ENCODE results near the gene CASTOR1. TPM values are rescaled to one million over a fixed set of nuclear protein-coding genes. Genes with fewer than 3 reads are reported as not detected.

CASTOR1 gene
- total and polyA plus RNA-seq, 2 donors (not counting 3 experiments of a cell fraction or from before 2014, with no cell fraction given) = 8.1 to 26.8 TPM

GRCh38 chr22:30277547-30278344 lies 11.6 kb downstream of the CASTOR1 start:
- TF ChIP-seq JUN (IDR thresholded peaks at IDR 0.05; ENCODE audit: borderline replicate concordance, insufficient read depth, insufficient read length, low read depth) = no peak
- peak; percentile 55 for TF ChIP-seq POLR2AphosphoS5 (IDR thresholded peaks at IDR 0.05; ENCODE audit: insufficient read depth, low read depth, low read length)
- TF ChIP-seq FOS (IDR thresholded peaks at IDR 0.05; ENCODE audit: borderline replicate concordance, insufficient read depth, low read length) = peak; percentile 53
- no peaks in the 10 kb centered on the region for H3K9me3 ChIP-seq (replicated peaks; ENCODE audit: control insufficient read depth, insufficient read depth, low read length)
- no peaks in the 10 kb centered on the region for H3K27me3 ChIP-seq (ENCODE audit: control insufficient read depth in 2 of 2, insufficient read depth in 2 of 2, low read length in 2 of 2)
- dilution Hi-C loops (cut with MboI; ENCODE audit: extremely low pct_ligation_motif_present, low sequenced_read_pairs) = no loop called here
- peak overlapping the region; percentile 47 for H3K27ac ChIP-seq (ENCODE audit: insufficient read depth, low read depth, low read length)
- H3K4me2 ChIP-seq (ENCODE audit: insufficient read depth, low read length) = peak overlapping the region; percentile 54
- H3K4me1 ChIP-seq (ENCODE audit: control insufficient read depth, extremely low read depth, insufficient read depth, low read length) = peaks cover 16% of the 10 kb centered on the region
- no peak overlapping the region for H3K4me3 ChIP-seq (replicated peaks in 1 of 3; ENCODE audit: insufficient read depth in 1 of 3, low read depth in 1 of 3, low read length in 3 of 3)
- H4K20me1 ChIP-seq (replicated peaks; ENCODE audit: control insufficient read depth, extremely low read depth, insufficient read depth, low read length) = no peaks in the 10 kb centered on the region
- no peaks in the 10 kb centered on the region for H3K79me2 ChIP-seq (ENCODE audit: control insufficient read depth, insufficient read depth, low read length)
- FAIRE-seq (peak; percentile 96), DNase-seq (ENCODE audit: low read depth, low spot score) (peak; percentile 89)
- peak overlapping the region; percentile 32 for H3K9ac ChIP-seq (replicated peaks; ENCODE audit: extremely low read depth, insufficient read depth, low read length)
- intact Hi-C loops (cut with micrococcal nuclease) = loop anchor here (1.0 kb wide), 1 partner anchor 10 kb away; no protein-coding TSS in a partner anchor
- peak overlapping the region; percentile 95 for H2AFZ ChIP-seq (ENCODE audit: low read depth, low read length)
- no peaks in the 10 kb centered on the region for H3K36me3 ChIP-seq (ENCODE audit: control insufficient read depth in 2 of 2, extremely low read depth in 1 of 2, insufficient read depth in 2 of 2, low read length in 2 of 2)
- ChIA-PET POLR2A (interaction anchor here (1.0 to 1.6 kb wide), 3 partner anchors 10 to 13 kb away, joined by 4 to 6 read pairs (median 4); partner anchors contain the start of gene CASTOR1), CTCF (interaction anchor here (0.7 to 3.9 kb wide), 9 partner anchors 10 to 170 kb away, joined by 3 to 61 read pairs (median 5); partner anchors contain the start of genes CASTOR1 and RNF215)
- H3K9me1 ChIP-seq (replicated peaks; ENCODE audit: control insufficient read depth, extremely low read depth, insufficient read depth, low read length) = no peaks in the 10 kb centered on the region
- no TSS peak for BruUV-seq (replicated peaks)

- ChIA-PET POLR2A (no interaction called here), CTCF (interaction anchor here (0.6 to 3.4 kb wide), 2 partner anchors 12 kb away, joined by 3 to 37 read pairs; no protein-coding TSS in a partner anchor)
- DNase-seq (ENCODE audit: low read depth, low spot score) (no peak), FAIRE-seq (no peak)
- TF ChIP-seq JUN (IDR thresholded peaks at IDR 0.05; ENCODE audit: borderline replicate concordance, insufficient read depth, insufficient read length, low read depth) (no peak), FOS (IDR thresholded peaks at IDR 0.05; ENCODE audit: borderline replicate concordance, insufficient read depth, low read length) (no peak), MAX (IDR thresholded peaks at IDR 0.05; ENCODE audit: insufficient read depth, insufficient read length) (no peak), POLR2A (IDR thresholded peaks at IDR 0.05; ENCODE audit: low read depth, low read length) (no peak), CTCF (IDR thresholded peaks at IDR 0.05; ENCODE audit: extremely low read depth in 1 of 2, insufficient read depth in 1 of 2, low read depth in 1 of 2, low read length in 2 of 2) (no peak), EZH2 (IDR thresholded peaks at IDR 0.05; ENCODE audit: borderline replicate concordance, low read depth, low read length, severe bottlenecking) (no peak), GATA2 (IDR thresholded peaks at IDR 0.05; ENCODE audit: insufficient read depth, insufficient read length, low read depth, low read length) (no peak), MYC (IDR thresholded peaks at IDR 0.05; ENCODE audit: low read depth, low read length) (no peak), POLR2AphosphoS5 (IDR thresholded peaks at IDR 0.05; ENCODE audit: insufficient read depth, low read depth, low read length) (no peak)
- Histone ChIP-seq H3K36me3 (ENCODE audit: control insufficient read depth in 2 of 2, extremely low read depth in 1 of 2, insufficient read depth in 2 of 2, low read length in 2 of 2) (no peaks in the 10 kb centered on the region), H3K9me3 (replicated peaks; ENCODE audit: control insufficient read depth, insufficient read depth, low read length) (no peaks in the 10 kb centered on the region), H2AFZ (ENCODE audit: low read depth, low read length) (no peak overlapping the region), H4K20me1 (replicated peaks; ENCODE audit: control insufficient read depth, extremely low read depth, insufficient read depth, low read length) (no peaks in the 10 kb centered on the region), H3K27ac (ENCODE audit: insufficient read depth, low read depth, low read length) (no peak overlapping the region), H3K27me3 (ENCODE audit: control insufficient read depth in 2 of 2, insufficient read depth in 2 of 2, low read length in 2 of 2) (no peaks in the 10 kb centered on the region), H3K9ac (replicated peaks; ENCODE audit: extremely low read depth, insufficient read depth, low read length) (no peak overlapping the region), H3K4me3 (replicated peaks in 1 of 3; ENCODE audit: insufficient read depth in 1 of 3, low read depth in 1 of 3, low read length in 3 of 3) (no peak overlapping the region), H3K4me1 (ENCODE audit: control insufficient read depth, extremely low read depth, insufficient read depth, low read length) (peaks cover 16% of the 10 kb centered on the region), H3K9me1 (replicated peaks; ENCODE audit: control insufficient read depth, extremely low read depth, insufficient read depth, low read length) (no peaks in the 10 kb centered on the region), H3K4me2 (ENCODE audit: insufficient read depth, low read length) (no peak overlapping the region), H3K79me2 (ENCODE audit: control insufficient read depth, insufficient read depth, low read length) (no peaks in the 10 kb centered on the region)
- dilution Hi-C loops (cut with MboI; ENCODE audit: extremely low pct_ligation_motif_present, low sequenced_read_pairs) (no loop called here), intact Hi-C loops (cut with micrococcal nuclease) (no loop called here)
- no TSS peak for BruUV-seq (replicated peaks)
Observed at GRCh38 chr22:30276039-30276438, 13.3 kb downstream of the CASTOR1 start.

Data from endothelial cell of umbilical vein (primary cell).